ENCODE results near the gene ITIH6.
"Not testable (repeated sequence)": the region's sequence is repeated elsewhere in the genome, so short reads cannot be mapped to it uniquely, and the experiment has no call there.

ITIH6 gene

GRCh38 chrX:54776987-54777672 lies 20.9 kb downstream of the ITIH6 start:
- H3K27ac ChIP-seq: no peak overlapping the region
- TF ChIP-seq ZFX (IDR thresholded peaks at IDR 0.05): no peak

GRCh38 chrX:54776061-54776460 lies 22.0 kb downstream of the ITIH6 start:
- no peak overlapping the region for H3K27ac ChIP-seq
- no peak for TF ChIP-seq ZFX (IDR thresholded peaks at IDR 0.05)
- no peak for TF ChIP-seq CTCF (conservative IDR thresholded peaks at IDR 0.05)

GRCh38 chrX:54774391-54775094 lies 23.5 kb downstream of the ITIH6 start:
- H3K27ac ChIP-seq: not testable (repeated sequence)

DNA sequence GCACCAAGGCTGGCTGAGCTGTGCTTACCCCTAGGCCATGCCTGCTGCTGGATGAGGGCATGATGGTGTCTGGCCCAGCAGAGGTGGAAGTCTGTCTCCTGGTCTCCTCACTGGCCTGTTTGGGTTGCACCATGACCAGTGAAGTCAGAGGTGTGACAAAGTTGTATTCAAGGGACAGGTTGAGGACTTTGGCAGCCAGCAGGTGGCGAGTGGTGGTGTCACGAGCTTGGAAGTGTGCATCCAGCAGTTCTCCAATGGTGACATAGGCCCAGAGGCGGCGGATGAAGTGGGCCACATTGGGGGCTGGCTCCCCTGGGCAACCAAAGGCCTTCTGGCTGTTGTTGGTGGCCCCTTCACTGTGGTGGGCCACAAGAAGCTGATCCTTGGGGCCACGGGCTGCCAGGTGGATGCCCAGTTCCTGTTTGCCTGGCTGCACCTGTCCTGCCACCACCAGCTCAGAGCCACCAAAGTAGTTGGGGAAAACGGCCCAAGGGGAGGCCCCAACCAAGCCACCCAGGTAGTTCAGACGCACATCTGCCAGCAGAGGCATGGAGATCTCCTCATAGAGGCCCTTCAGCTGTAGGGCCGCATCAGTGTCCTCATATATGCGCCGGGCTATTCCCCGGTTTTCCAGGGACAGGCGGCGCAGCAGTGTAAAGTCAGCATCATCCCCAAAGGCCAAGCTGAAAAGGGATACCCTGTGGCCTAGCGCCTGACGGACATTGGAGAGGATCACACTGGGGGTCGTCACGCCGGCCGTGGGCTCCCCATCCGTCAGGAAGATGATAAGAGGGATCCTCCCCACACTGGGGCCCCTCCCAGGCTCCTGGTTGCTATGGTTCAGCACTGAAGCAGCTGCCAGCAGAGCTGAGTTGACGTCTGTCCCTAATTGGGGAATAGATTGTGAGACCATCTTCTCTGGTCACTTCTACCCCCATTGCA lies 39.7 kb downstream of the ITIH6 start:
- TF ChIP-seq CTCF (conservative IDR thresholded peaks at IDR 0.05): no peak
- no peak for TF ChIP-seq ZFX (IDR thresholded peaks at IDR 0.05)
- no peak overlapping the region for H3K27ac ChIP-seq

- H3K27ac ChIP-seq: no peak overlapping the region
- TF ChIP-seq CTCF (conservative IDR thresholded peaks at IDR 0.05) (no peak), ZFX (IDR thresholded peaks at IDR 0.05) (no peak)
Observed at GRCh38 chrX:54754854-54755253, 43.2 kb downstream of the ITIH6 start.

GRCh38 chrX:54748626-54749025 lies 49.4 kb downstream of the ITIH6 start:
- no peak for TF ChIP-seq CTCF (conservative IDR thresholded peaks at IDR 0.05)
- TF ChIP-seq ZFX (IDR thresholded peaks at IDR 0.05): no peak
- H3K27ac ChIP-seq: no peak overlapping the region

- no peak overlapping the region for H3K27ac ChIP-seq
- TF ChIP-seq ZFX (IDR thresholded peaks at IDR 0.05) (no peak), CTCF (conservative IDR thresholded peaks at IDR 0.05) (no peak)
Observed at GRCh38 chrX:54747733-54748393, 50.2 kb downstream of the ITIH6 start.

All from C4-2B (cell line).